Naive B cell (primary cell): ENCODE measurements around the gene VAV2. TPM values are rescaled to one million over a fixed set of nuclear protein-coding genes. Genes with fewer than 3 reads are reported as not detected.

ENCODE experiments used
- ATAC-seq, 2 donors: fragments of 150-1000 bp; cut with Tn5 transposase; 2 replicates each; pipeline ENCODE4 v1.10.0; 2021; ENCODE audit warnings: low read depth in 2 of 2, mild to moderate bottlenecking in 2 of 2, moderate library complexity in 2 of 2
- DNase-seq: peaks from one replicate; pipeline ENCODE4 v3.0.0; 2022
- H3K27ac Mint-ChIP-seq, 6 donors: one replicate each; pipeline ENCODE4 v1.8.0; 2020 to 2022; ENCODE audit warnings: mild to moderate bottlenecking in 6 of 6, mixed read lengths in 6 of 6, moderate library complexity in 5 of 6, inconsistent platforms in 2 of 6
- H3K27me3 Mint-ChIP-seq, 3 donors: one replicate each; pipeline ENCODE4 v1.8.0; 2021 to 2022; ENCODE audit warnings: mixed read lengths in 3 of 3, mild to moderate bottlenecking in 1 of 3
- H3K36me3 Mint-ChIP-seq, 2 donors: one replicate each; pipeline ENCODE4 v1.8.0; 2020 to 2022; ENCODE audit warnings: mixed read lengths in 2 of 2, inconsistent platforms in 1 of 2, mild to moderate bottlenecking in 1 of 2
- H3K4me1 Mint-ChIP-seq, 3 donors: one replicate each; pipeline ENCODE4 v1.8.0; 2020 to 2022; ENCODE audit warnings: mixed read lengths in 3 of 3, inconsistent platforms in 1 of 3, mild to moderate bottlenecking in 1 of 3, moderate library complexity in 1 of 3
- H3K4me3 Mint-ChIP-seq, 8 donors: one replicate each; pipeline ENCODE4 v1.8.0; 2020 to 2022; ENCODE audit warnings: mild to moderate bottlenecking in 8 of 8, mixed read lengths in 8 of 8, moderate library complexity in 8 of 8, inconsistent platforms in 2 of 8
- H3K9me3 Mint-ChIP-seq, 7 donors: one replicate each; pipeline ENCODE4 v1.8.0; 2020 to 2022; ENCODE audit warnings: mixed read lengths in 7 of 7, mild to moderate bottlenecking in 5 of 7, inconsistent platforms in 2 of 7, moderate library complexity in 1 of 7
- polyA plus RNA-seq, 6 donors: library from polyadenylated mRNA; unstranded; fragments of 300-500 nt; fragmentation: Illumina TruSeq; gene quantifications; one replicate each; pipeline ENCODE4 v1.2.3, GENCODE V29; 2021; ENCODE audit warnings: low read depth in 6 of 6

VAV2 gene
- polyA plus RNA-seq, 6 donors from 2014 or later = 5.7 to 33.3 (median 15.2) TPM

DNA sequence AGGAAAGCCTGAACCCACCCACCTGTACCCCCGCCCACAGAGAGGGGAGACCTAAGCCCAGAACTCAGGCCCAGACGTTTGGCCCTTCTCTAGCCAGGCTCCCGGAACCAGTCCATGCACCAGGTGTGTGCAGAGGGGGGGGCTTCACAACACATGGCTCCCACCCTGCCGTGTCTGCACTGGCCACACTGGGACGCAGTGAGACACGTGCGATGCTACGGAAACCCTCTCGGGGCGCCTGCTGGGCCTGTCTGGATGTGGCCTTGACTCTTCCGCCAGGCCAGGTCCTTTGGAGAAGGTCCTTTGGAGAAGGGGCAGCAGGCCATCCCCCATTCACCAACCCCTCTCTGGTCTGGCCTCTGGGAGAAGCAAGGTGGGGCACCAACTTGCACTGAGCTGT is 195.6 kb downstream of the VAV2 start:
- DNase-seq = no peak
- peaks cover 42 to 54% (median 47%) of the 10 kb centered on the region in 3 donors for H3K4me1 Mint-ChIP-seq
- H3K27ac Mint-ChIP-seq = no peak overlapping the region
- no peak for ATAC-seq
- H3K27me3 Mint-ChIP-seq = no peaks in the 10 kb centered on the region
- no peak overlapping the region for H3K4me3 Mint-ChIP-seq
- H3K36me3 Mint-ChIP-seq = peaks cover 5 to 15% of the 10 kb centered on the region in 2 donors
- no peaks in the 10 kb centered on the region for H3K9me3 Mint-ChIP-seq

DNA sequence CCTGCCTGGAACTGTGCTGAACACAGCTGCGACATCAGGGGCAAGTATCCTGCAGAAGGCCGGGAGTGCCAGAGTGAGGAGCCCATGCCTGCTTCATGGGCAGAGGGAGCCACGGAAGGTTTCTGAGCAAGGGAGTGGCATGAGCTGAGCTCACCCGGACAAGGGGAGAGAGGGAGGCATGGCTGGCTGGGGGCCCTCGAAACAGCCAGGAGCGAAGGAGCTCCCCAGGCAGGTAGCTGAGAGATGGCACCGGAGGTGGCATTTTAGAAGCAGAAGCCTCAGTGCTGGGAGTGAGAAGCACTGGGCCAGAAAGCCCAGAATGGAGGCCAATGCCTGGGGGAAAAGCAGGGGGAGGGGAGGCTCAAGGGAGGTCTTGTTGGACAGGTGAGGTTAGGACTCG is 197.1 kb downstream of the VAV2 start:
- DNase-seq (no peak), ATAC-seq (no peak)
- no peaks in the 10 kb centered on the region for H3K27me3 Mint-ChIP-seq
- H3K4me1 Mint-ChIP-seq = peaks cover 44 to 64% (median 57%) of the 10 kb centered on the region in 3 donors
- H3K9me3 Mint-ChIP-seq = no peaks in the 10 kb centered on the region
- H3K36me3 Mint-ChIP-seq = peaks cover 5 to 15% of the 10 kb centered on the region in 2 donors
- peak overlapping the region in 2 of 6 donors; percentile 32 to 73 for H3K27ac Mint-ChIP-seq
- peak overlapping the region in 3 of 8 donors; percentile 25 to 37 (median 27) for H3K4me3 Mint-ChIP-seq

- Mint-ChIP-seq H3K27me3 (no peaks in the 10 kb centered on the region), H3K4me3 (peak overlapping the region in 7 of 8 donors; percentile 60 to 79 (median 70)), H3K36me3 (peaks cover 5 to 15% of the 10 kb centered on the region in 2 donors), H3K9me3 (no peaks in the 10 kb centered on the region), H3K4me1 (peaks cover 52 to 72% (median 66%) of the 10 kb centered on the region in 3 donors), H3K27ac (peak overlapping the region in 3 of 6 donors; percentile 73 to 89 (median 80))
- ATAC-seq (peak; percentile 20 to 50), DNase-seq (no peak)
Observed at GRCh38 chr9:133794016-133794760, 197.9 kb downstream of the VAV2 start.

DNA sequence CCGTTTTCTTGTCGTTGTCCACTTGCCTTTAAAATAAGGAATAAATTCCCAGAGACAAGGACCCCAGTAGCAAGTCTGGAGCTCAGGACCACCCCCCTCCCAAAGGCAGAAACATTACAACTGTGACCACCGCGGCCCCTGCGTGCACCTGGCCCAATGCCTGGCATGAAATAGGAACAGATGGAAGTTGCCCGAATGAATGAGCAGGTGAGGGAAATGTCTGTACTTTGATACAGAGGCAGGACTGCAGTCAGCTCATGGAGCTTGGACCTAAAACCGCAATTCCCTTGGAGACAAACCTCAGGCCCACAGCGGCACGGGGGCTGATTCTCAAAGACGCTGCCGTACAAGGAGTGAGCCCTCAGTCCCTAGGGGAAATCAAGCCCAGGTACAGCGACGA is 198.7 kb downstream of the VAV2 start:
- H3K27me3 Mint-ChIP-seq = no peaks in the 10 kb centered on the region
- peaks cover 5 to 15% of the 10 kb centered on the region in 2 donors for H3K36me3 Mint-ChIP-seq
- H3K9me3 Mint-ChIP-seq = no peaks in the 10 kb centered on the region
- DNase-seq (no peak), ATAC-seq (no peak)
- peak overlapping the region in 5 of 6 donors; percentile 44 to 88 (median 85) for H3K27ac Mint-ChIP-seq
- H3K4me1 Mint-ChIP-seq = peaks cover 59 to 74% (median 73%) of the 10 kb centered on the region in 3 donors
- H3K4me3 Mint-ChIP-seq = peak overlapping the region in 7 of 8 donors; percentile 53 to 89 (median 69)

- ATAC-seq (peak; percentile 66 to 67), DNase-seq (peak; percentile 51)
- Mint-ChIP-seq H3K27ac (peak overlapping the region in 4 of 6 donors; percentile 47 to 88 (median 86)), H3K4me3 (peak overlapping the region in 7 of 8 donors; percentile 53 to 89 (median 69)), H3K27me3 (no peaks in the 10 kb centered on the region), H3K36me3 (peaks cover 5 to 15% of the 10 kb centered on the region in 2 donors), H3K9me3 (no peaks in the 10 kb centered on the region), H3K4me1 (peaks cover 57 to 77% (median 75%) of the 10 kb centered on the region in 3 donors)
Observed at GRCh38 chr9:133792721-133793470, 199.2 kb downstream of the VAV2 start.

DNA sequence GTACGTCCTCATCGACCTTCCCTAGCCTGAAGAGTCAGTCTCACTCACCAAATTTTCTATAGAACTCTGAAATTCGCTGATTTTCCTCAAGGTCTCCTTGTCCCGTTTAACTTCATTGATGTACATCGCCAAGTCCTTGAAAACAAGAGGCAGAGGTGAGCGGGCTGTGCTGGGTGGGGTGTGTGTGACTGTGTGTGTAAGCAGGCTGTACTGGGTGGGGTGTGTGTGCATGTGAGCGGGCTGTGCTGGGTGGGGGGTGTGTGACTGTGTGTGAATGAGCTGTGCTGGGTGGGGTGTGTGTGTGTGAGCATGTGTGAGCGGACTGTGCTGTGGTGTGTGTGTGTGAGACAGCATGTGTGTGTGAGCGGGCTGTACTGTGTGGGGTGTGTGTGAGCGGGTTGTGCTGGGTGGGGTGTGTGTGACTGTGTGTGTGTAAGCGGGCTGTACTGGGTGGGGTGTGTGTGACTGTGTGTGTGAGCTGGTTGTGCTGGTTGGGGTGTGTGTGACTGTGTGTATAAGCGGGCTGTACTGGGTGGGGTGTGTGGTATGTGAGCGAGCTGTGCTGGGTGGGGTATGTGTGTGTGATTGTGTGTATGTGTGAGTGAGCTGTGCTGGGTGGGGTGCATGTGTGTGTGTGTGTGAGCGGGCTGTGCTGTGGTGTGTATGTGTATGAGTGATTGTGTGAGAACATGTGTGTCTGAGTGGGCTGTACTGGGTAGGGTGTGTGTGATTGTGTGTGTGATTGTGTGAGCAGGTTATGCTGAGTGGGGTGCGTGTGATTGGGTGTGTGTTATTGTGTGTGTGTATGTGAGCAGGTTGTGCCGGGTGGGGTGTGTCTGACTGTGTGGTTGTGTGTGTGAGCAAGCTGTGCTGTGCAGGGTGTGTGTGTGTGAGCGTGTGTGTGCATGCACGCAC is 200.1 kb downstream of the VAV2 start:
- ATAC-seq = no peak
- peaks cover 5 to 15% of the 10 kb centered on the region in 2 donors for H3K36me3 Mint-ChIP-seq
- no peaks in the 10 kb centered on the region for H3K9me3 Mint-ChIP-seq
- H3K27me3 Mint-ChIP-seq = no peaks in the 10 kb centered on the region
- H3K27ac Mint-ChIP-seq = peak overlapping the region in 5 of 6 donors; percentile 0 to 89 (median 58)
- no peak for DNase-seq
- H3K4me3 Mint-ChIP-seq = peak overlapping the region in 7 of 8 donors; percentile 1 to 72 (median 34)
- H3K4me1 Mint-ChIP-seq = peaks cover 63 to 85% (median 83%) of the 10 kb centered on the region in 3 donors

DNA sequence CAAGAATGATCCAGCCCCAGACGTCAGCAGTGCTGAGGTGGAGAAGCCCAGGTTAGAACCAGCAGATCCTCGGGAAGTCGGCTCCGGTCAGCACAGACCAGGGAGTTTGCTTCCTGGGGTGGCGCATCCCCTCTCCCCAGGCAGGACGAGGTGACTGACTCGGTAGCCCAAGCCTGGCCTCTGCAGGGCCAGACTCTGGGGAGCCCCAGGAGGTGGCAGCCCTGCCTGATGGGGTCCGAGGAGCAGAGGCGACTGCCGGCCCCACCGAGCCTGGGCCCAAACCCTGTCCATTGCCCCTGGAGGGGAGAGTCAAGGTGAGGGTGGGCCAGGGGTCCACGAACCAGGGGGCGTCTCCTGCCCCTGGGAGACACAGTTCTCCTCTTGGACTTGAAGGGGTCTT is 201.1 kb downstream of the VAV2 start:
- no peaks in the 10 kb centered on the region for H3K27me3 Mint-ChIP-seq
- DNase-seq = no peak
- no peaks in the 10 kb centered on the region for H3K9me3 Mint-ChIP-seq
- ATAC-seq = no peak
- no peak overlapping the region for H3K4me3 Mint-ChIP-seq
- peaks cover 2 to 11% of the 10 kb centered on the region in 2 donors for H3K36me3 Mint-ChIP-seq
- peak overlapping the region in 1 of 6 donors; percentile 38 for H3K27ac Mint-ChIP-seq
- H3K4me1 Mint-ChIP-seq = peaks cover 69 to 90% (median 88%) of the 10 kb centered on the region in 3 donors

GRCh38 chr9:133789778-133790177 is 202.3 kb downstream of the VAV2 start:
- Mint-ChIP-seq H3K27me3 (no peaks in the 10 kb centered on the region), H3K36me3 (peaks cover 0 to 4% of the 10 kb centered on the region in 2 donors), H3K4me1 (peaks cover 72 to 91% (median 88%) of the 10 kb centered on the region in 3 donors), H3K27ac (peak overlapping the region in 5 of 6 donors; percentile 16 to 90 (median 60)), H3K4me3 (peak overlapping the region in 6 of 8 donors; percentile 9 to 95 (median 66)), H3K9me3 (no peaks in the 10 kb centered on the region)
- ATAC-seq (no peak), DNase-seq (no peak)

- Mint-ChIP-seq H3K36me3 (no peaks in the 10 kb centered on the region), H3K27ac (peak overlapping the region; percentile 27 to 96 (median 93)), H3K9me3 (no peaks in the 10 kb centered on the region), H3K27me3 (no peaks in the 10 kb centered on the region), H3K4me1 (peaks cover 68 to 91% (median 86%) of the 10 kb centered on the region in 3 donors), H3K4me3 (peak overlapping the region; percentile 70 to 95 (median 83))
- DNase-seq (no peak), ATAC-seq (no peak)
Observed at GRCh38 chr9:133788819-133789717, 203.1 kb downstream of the VAV2 start.

GRCh38 chr9:133788045-133788818 is 203.9 kb downstream of the VAV2 start:
- Mint-ChIP-seq H3K4me3 (peak overlapping the region; percentile 70 to 95 (median 83)), H3K27ac (peak overlapping the region in 5 of 6 donors; percentile 60 to 97 (median 96)), H3K36me3 (no peaks in the 10 kb centered on the region), H3K27me3 (no peaks in the 10 kb centered on the region), H3K4me1 (peaks cover 67 to 91% (median 86%) of the 10 kb centered on the region in 3 donors), H3K9me3 (no peaks in the 10 kb centered on the region)
- ATAC-seq (no peak), DNase-seq (no peak)

DNA sequence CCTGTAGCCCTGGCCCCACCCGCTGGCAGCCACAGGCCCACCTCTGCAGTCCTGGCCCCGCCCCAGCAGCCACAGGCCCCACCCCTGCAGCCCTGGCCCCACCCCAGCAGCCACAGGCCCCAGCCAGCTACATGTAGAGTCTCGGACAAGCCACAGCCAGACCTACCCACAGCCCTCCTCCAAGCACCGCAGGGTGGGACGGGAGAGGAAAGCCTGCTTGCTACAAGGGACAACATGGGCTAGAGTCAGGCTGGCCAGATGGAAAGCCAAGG is 204.4 kb downstream of the VAV2 start:
- Mint-ChIP-seq H3K27me3 (no peaks in the 10 kb centered on the region), H3K9me3 (no peaks in the 10 kb centered on the region), H3K27ac (peak overlapping the region in 3 of 6 donors; percentile 56 to 97 (median 96)), H3K36me3 (no peaks in the 10 kb centered on the region), H3K4me1 (peaks cover 68 to 91% (median 87%) of the 10 kb centered on the region in 3 donors), H3K4me3 (peak overlapping the region in 7 of 8 donors; percentile 63 to 95 (median 77))
- DNase-seq (peak; percentile 50), ATAC-seq (peak; percentile 46 to 51)
